ENCODE measurements around the gene NHERF2. TPM values are rescaled to one million over a fixed set of nuclear protein-coding genes. Genes with fewer than 3 reads are reported as not detected.

NHERF2 gene
- total and polyA plus RNA-seq, 7 experiments from 2014 or later: 0.33 to 3.8 (median 3.5) TPM

DNA sequence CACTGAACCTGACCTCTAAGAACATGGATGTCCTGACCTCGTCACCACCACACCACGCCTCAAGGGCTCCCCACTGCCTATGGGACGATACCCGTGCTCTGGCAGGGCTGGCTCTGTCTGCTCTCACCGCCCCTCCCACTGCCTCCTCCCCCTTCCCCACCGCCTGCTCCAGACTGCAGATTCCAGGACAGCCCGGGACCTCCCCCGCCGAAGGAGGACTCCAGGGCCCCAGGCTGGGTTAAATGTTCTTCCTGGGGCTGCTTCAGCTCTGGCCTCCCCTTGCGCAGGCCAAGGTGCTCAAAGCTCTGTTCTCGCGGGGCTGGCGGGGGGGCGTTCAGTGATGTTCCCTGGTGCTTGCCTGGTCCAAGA, 4.0 kb upstream of the NHERF2 start:
- Histone ChIP-seq H3K4me3 (ENCODE audit: low read length) (no peak overlapping the region), H3K4me1 (ENCODE audit: control insufficient read depth in 2 of 2, insufficient read depth in 2 of 2, low read length in 2 of 2) (peaks cover 14 to 20% of the 10 kb centered on the region in 2 donors)
- peak overlapping the region in 6 of 9 donors; percentile 13 to 83 (median 66) for H3K27ac Mint-ChIP-seq

DNA sequence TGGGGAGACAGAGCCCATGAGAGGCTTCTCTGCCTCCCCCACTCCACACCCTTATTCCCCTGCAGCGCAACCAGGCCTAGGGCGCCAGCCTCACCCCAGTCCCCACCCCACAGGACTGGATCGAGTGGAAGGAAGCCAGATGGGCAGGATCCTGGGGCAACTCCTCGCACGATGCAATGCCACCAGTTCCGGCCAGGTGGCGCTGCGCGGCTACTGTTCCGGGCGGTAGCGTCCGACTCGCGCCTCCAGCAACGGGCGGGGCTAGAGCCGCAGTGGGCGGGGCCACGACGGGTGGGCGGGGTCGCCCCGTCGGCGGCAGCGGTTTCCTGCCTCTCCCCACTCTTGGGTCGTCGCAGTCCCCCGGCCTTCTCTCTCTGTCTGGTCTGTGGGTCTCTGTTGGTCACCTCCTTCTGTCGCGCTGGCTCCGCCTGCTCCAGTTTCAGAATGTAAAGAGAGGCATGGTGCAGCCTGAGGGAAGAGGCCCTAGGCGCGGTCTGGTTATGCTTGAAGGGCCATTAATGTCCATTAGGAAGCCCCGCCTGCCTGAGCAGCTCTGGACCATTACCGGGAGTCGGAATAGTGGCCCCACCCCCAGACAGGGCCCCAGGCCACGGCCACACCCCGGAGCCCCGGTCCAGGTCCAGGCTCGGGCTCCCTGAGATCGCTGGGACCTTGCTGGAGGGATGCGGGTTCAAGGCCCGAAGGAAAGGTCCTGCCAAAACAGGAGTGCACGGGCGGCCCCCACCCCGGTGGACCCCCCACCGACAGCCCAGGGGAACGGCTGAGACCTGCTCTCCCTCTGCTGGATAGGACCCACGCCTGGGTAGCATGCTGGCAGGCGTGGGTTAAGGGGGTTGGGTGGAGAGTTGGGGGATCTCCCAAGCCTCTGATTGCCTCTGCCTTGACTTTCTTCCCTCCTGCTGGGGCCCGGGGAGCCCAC, 3.3 kb upstream of the NHERF2 start:
- Mint-ChIP-seq H3K27me3 (peaks cover 7 to 58% (median 15%) of the 10 kb centered on the region in 5 donors), H3K4me1 (peaks cover 13 to 30% (median 22%) of the 10 kb centered on the region in 7 donors), H3K27ac (peak overlapping the region; percentile 66 to 95 (median 83)), H3K4me3 (peak overlapping the region; percentile 56 to 83 (median 76)), H3K9me3 (peaks cover 0 to 5% (median 0%) of the 10 kb centered on the region in 11 donors), H3K36me3 (no peaks in the 10 kb centered on the region)
- Histone ChIP-seq H3K27ac (ENCODE audit: low read depth, low read length) (peak overlapping the region; percentile 67), H3K27me3 (ENCODE audit: control insufficient read depth in 2 of 2, insufficient read depth in 2 of 2, low read length in 2 of 2) (peaks cover 0 to 8% of the 10 kb centered on the region in 2 donors), H3K4me1 (ENCODE audit: control insufficient read depth in 2 of 2, insufficient read depth in 2 of 2, low read length in 2 of 2) (peaks cover 14 to 20% of the 10 kb centered on the region in 2 donors), H3K36me3 (ENCODE audit: control insufficient read depth in 2 of 3, insufficient read depth in 3 of 3, low read length in 3 of 3) (no peaks in the 10 kb centered on the region), H3K9me3 (ENCODE audit: control insufficient read depth in 2 of 3, low read length in 3 of 3) (no peaks in the 10 kb centered on the region), H3K4me3 (ENCODE audit: low read length) (peak overlapping the region; percentile 34)
- peak; percentile 88 to 98 (median 93) for DNase-seq
- ChIA-PET POLR2A (interaction anchor here (0.6 to 4.3 kb wide), 9 partner anchors 8 to 251 kb away, joined by 3 to 32 read pairs (median 4); partner anchors contain the start of genes EME2, MRPS34, NDUFB10 and PKD1), CTCF (interaction anchor here (0.6 to 5.0 kb wide), 4 partner anchors 18 to 128 kb away, joined by 3 to 42 read pairs (median 6); partner anchors contain the start of genes NTHL1 and TSC2)
- intact Hi-C loops (cut with micrococcal nuclease): loop anchor here (1.0 kb wide), 10 partner anchors 14 to 478 kb away; partner anchors contain the start of genes NTHL1 (in 2 of the 2), TSC2 (in 2 of the 2), ECI1 (in 1 of the 2) and MLST8 (in 1 of the 2)
- ATAC-seq: peak; percentile 99

More for the DNA sequence above, 4.0 kb upstream of the NHERF2 start:
- H3K36me3 ChIP-seq (ENCODE audit: control insufficient read depth in 2 of 3, insufficient read depth in 3 of 3, low read length in 3 of 3): no peaks in the 10 kb centered on the region
- intact Hi-C loops (cut with micrococcal nuclease): loop anchor here (1.0 kb wide), 10 partner anchors 13 to 479 kb away; partner anchors contain the start of genes NTHL1 (in 2 of the 2), TSC2 (in 2 of the 2), ECI1 (in 1 of the 2) and MLST8 (in 1 of the 2)
- peak; percentile 9 for ATAC-seq
- ChIA-PET CTCF (interaction anchor here (1.0 to 5.0 kb wide), 5 partner anchors 25 to 132 kb away, joined by 5 to 42 read pairs (median 6); partner anchors contain the start of genes NTHL1 and TSC2), POLR2A (interaction anchor here (0.6 to 4.3 kb wide), 4 partner anchors 52 to 132 kb away, joined by 3 to 32 read pairs (median 7); partner anchors contain the start of genes PKD1 and TRAF7)
- H3K36me3 Mint-ChIP-seq: no peaks in the 10 kb centered on the region
- peaks cover 13 to 26% (median 22%) of the 10 kb centered on the region in 7 donors for H3K4me1 Mint-ChIP-seq
- peaks cover 0 to 8% of the 10 kb centered on the region in 2 donors for H3K27me3 ChIP-seq (ENCODE audit: control insufficient read depth in 2 of 2, insufficient read depth in 2 of 2, low read length in 2 of 2)
- no peaks in the 10 kb centered on the region for H3K9me3 ChIP-seq (ENCODE audit: control insufficient read depth in 2 of 3, low read length in 3 of 3)
- H3K9me3 Mint-ChIP-seq: peaks cover 0 to 5% (median 0%) of the 10 kb centered on the region in 11 donors
- H3K27ac ChIP-seq (ENCODE audit: low read depth, low read length): no peak overlapping the region
- peaks cover 7 to 54% (median 15%) of the 10 kb centered on the region in 5 donors for H3K27me3 Mint-ChIP-seq
- peak overlapping the region in 9 of 10 donors; percentile 50 to 83 (median 75) for H3K4me3 Mint-ChIP-seq
- peak in 2 of 9 donors; percentile 30 to 45 for DNase-seq

DNA sequence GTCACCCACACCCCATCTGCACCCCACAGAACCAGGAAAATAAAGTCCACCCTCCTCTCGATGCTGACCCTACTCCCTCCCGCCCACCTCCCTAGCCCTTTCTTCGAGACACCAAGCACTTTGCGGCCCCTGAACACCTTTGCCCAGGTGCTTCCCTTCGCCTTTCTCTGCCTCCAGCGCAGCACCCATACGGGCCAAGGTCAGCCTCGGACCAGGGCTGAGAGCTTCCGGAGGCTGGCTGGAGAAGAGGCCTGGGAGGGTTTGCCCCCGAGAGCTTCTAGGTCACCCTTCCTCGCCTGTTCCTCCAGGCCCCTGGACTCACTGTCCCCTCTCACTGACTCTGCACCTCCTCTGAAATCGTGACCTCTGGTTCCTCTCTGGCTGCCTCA, 2.7 kb upstream of the NHERF2 start:
- Mint-ChIP-seq H3K27ac (peak overlapping the region in 5 of 9 donors; percentile 31 to 95 (median 57)), H3K4me3 (peak overlapping the region in 8 of 10 donors; percentile 25 to 69 (median 53))
- CTCF ChIA-PET: interaction anchor here (0.6 to 0.9 kb wide), 4 partner anchors 18 to 131 kb away, joined by 3 read pairs; partner anchors contain the start of gene TRAF7

DNA sequence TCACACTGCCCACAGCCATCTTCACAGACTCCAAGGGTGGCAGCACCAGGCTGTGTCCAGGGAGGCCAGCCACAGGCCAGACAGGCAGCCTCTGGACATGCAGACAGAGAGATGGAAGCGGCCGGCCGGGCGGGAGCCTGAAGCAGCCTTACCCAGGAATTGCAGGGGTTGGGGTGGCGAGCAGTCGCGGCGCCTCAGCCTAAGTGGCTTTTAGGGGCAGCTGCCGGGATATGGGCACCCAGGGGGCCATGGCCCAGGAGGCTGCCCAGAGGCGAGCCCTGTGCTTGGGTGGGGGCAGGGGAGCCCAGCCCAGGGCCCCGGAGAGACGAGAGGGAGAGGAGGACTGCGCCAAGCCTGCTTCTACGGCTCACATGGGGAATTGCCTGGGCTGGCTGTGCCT, 1.5 kb upstream of the NHERF2 start:
- DNase-seq (no peak), ATAC-seq (no peak)
- Mint-ChIP-seq H3K9me3 (peaks cover 0 to 4% (median 0%) of the 10 kb centered on the region in 11 donors), H3K27me3 (peaks cover 4 to 53% (median 9%) of the 10 kb centered on the region in 5 donors), H3K27ac (no peak overlapping the region), H3K4me3 (peak overlapping the region in 4 of 10 donors; percentile 29 to 83 (median 38)), H3K36me3 (no peaks in the 10 kb centered on the region), H3K4me1 (peaks cover 13 to 30% (median 23%) of the 10 kb centered on the region in 7 donors)
- Histone ChIP-seq H3K4me1 (ENCODE audit: control insufficient read depth in 2 of 2, insufficient read depth in 2 of 2, low read length in 2 of 2) (peaks cover 14 to 20% of the 10 kb centered on the region in 2 donors), H3K36me3 (ENCODE audit: control insufficient read depth in 2 of 3, insufficient read depth in 3 of 3, low read length in 3 of 3) (no peaks in the 10 kb centered on the region), H3K27me3 (ENCODE audit: control insufficient read depth in 2 of 2, insufficient read depth in 2 of 2, low read length in 2 of 2) (peaks cover 0 to 8% of the 10 kb centered on the region in 2 donors), H3K27ac (ENCODE audit: low read depth, low read length) (no peak overlapping the region), H3K4me3 (ENCODE audit: low read length) (no peak overlapping the region), H3K9me3 (ENCODE audit: control insufficient read depth in 2 of 3, low read length in 3 of 3) (no peaks in the 10 kb centered on the region)
- ChIA-PET CTCF (no interaction called here), POLR2A (interaction anchor here (1.5 to 4.3 kb wide), 3 partner anchors 60 to 130 kb away, joined by 4 to 32 read pairs (median 7); partner anchors contain the start of genes RPS2 and TRAF7)
- intact Hi-C loops (cut with micrococcal nuclease): no loop called here

More for the DNA sequence above, 2.7 kb upstream of the NHERF2 start:
- Histone ChIP-seq H3K27me3 (ENCODE audit: control insufficient read depth in 2 of 2, insufficient read depth in 2 of 2, low read length in 2 of 2) (peaks cover 0 to 8% of the 10 kb centered on the region in 2 donors), H3K27ac (ENCODE audit: low read depth, low read length) (no peak overlapping the region), H3K4me3 (ENCODE audit: low read length) (no peak overlapping the region), H3K9me3 (ENCODE audit: control insufficient read depth in 2 of 3, low read length in 3 of 3) (no peaks in the 10 kb centered on the region), H3K36me3 (ENCODE audit: control insufficient read depth in 2 of 3, insufficient read depth in 3 of 3, low read length in 3 of 3) (no peaks in the 10 kb centered on the region), H3K4me1 (ENCODE audit: control insufficient read depth in 2 of 2, insufficient read depth in 2 of 2, low read length in 2 of 2) (peaks cover 14 to 20% of the 10 kb centered on the region in 2 donors)
- no peak for DNase-seq
- intact Hi-C loops (cut with micrococcal nuclease): no loop called here
- no peak for ATAC-seq
- peaks cover 13 to 30% (median 23%) of the 10 kb centered on the region in 7 donors for H3K4me1 Mint-ChIP-seq
- H3K36me3 Mint-ChIP-seq: no peaks in the 10 kb centered on the region
- H3K9me3 Mint-ChIP-seq: peaks cover 0 to 4% (median 0%) of the 10 kb centered on the region in 11 donors
- peaks cover 5 to 59% (median 10%) of the 10 kb centered on the region in 5 donors for H3K27me3 Mint-ChIP-seq
- POLR2A ChIA-PET: interaction anchor here (0.6 to 4.3 kb wide), 10 partner anchors 9 to 251 kb away, joined by 3 to 32 read pairs (median 4); partner anchors contain the start of genes EME2, MRPS34, NDUFB10 and RPS2

DNA sequence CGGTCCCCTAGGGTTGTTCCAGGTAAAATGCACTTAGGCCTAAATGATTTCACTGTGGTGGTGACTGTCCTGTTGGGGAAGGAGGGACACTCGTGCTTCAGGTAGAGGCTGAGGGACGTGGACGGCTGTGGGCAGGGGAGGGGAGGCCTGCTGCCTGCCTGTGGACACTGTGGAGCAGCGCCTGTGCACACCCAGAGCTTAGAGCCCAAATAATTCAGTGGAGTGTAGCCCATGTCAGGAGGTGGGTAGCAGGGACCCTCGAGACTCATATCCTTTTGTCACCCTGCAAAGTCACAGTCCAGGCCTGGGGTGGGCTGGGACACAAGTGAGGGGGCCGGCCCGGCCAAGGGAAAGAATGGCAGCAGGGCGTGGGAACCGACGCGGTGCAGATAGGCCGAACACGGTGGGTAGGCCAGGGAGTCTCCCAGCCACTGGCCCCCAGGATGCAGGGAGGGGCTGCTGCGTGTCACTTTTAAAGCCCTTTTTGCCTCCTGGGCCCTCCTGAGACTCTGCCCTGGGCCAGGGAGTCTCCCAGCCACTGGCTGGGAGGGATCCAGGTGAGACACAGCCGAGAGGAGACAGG, 733 bp upstream of the NHERF2 start:
- ChIA-PET POLR2A (interaction anchor here (1.9 to 4.3 kb wide), 3 partner anchors 22 to 129 kb away, joined by 4 to 32 read pairs (median 7); partner anchors contain the start of genes NTHL1, TRAF7 and TSC2), CTCF (no interaction called here)
- peak overlapping the region; percentile 20 for H3K27ac ChIP-seq (ENCODE audit: low read depth, low read length)
- H3K36me3 ChIP-seq (ENCODE audit: control insufficient read depth in 2 of 3, insufficient read depth in 3 of 3, low read length in 3 of 3): no peaks in the 10 kb centered on the region
- peaks cover 0 to 4% (median 0%) of the 10 kb centered on the region in 11 donors for H3K9me3 Mint-ChIP-seq
- H3K27me3 Mint-ChIP-seq: peaks cover 0 to 46% (median 9%) of the 10 kb centered on the region in 5 donors
- intact Hi-C loops (cut with micrococcal nuclease): no loop called here
- peaks cover 13 to 30% (median 23%) of the 10 kb centered on the region in 7 donors for H3K4me1 Mint-ChIP-seq
- peak overlapping the region in 1 of 9 donors; percentile 19 for H3K27ac Mint-ChIP-seq
- peaks cover 0 to 4% of the 10 kb centered on the region in 2 donors for H3K27me3 ChIP-seq (ENCODE audit: control insufficient read depth in 2 of 2, insufficient read depth in 2 of 2, low read length in 2 of 2)
- no peak for ATAC-seq
- H3K9me3 ChIP-seq (ENCODE audit: control insufficient read depth in 2 of 3, low read length in 3 of 3): no peaks in the 10 kb centered on the region
- no peaks in the 10 kb centered on the region for H3K36me3 Mint-ChIP-seq
- DNase-seq: no peak
- peaks cover 14 to 20% of the 10 kb centered on the region in 2 donors for H3K4me1 ChIP-seq (ENCODE audit: control insufficient read depth in 2 of 2, insufficient read depth in 2 of 2, low read length in 2 of 2)
- no peak overlapping the region for H3K4me3 ChIP-seq (ENCODE audit: low read length)
- peak overlapping the region; percentile 12 to 83 (median 47) for H3K4me3 Mint-ChIP-seq
